NCI-H345 treated with DMSO at 0.1 percent for 48 hours (cell line): ENCODE measurements around the gene PLCB1.
A peak's percentile ranks its signal among the peaks of the same experiment; 100 is the strongest.

Source experiments
- DNase-seq: peaks from one replicate; lab custom pipeline; 2025; ENCODE audit not compliant: unreplicated experiment; lab: John Stamatoyannopoulos, UW

The PLCB1 gene

DNA sequence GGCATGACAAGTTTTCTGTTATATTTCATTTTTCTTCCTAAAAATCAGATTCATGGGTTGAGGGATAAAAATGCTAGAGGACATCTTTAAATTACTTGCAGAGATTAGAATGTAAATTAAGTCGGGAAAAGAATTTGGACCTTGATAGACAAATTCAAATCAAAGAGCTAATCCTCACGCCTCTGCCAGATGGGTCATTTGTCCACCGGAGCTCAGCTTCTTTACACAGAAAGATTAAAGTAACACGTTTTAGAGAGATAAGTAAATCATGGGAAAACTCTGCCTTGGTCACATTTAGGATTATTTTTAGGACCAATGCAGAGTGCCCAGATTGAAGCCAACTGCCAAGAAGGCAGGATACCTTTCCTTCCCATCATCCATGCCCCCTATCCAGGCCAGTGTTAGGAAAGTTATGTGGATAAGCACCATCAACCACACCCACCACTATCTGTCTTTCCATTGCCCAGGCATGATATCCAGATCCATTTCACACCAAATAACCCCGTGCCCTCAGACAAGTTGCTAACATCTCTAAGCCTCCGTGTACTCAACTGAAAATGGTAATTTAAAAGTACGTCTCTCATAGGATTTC is 539.4 kb downstream of the PLCB1 start:
- no peak for DNase-seq

DNA sequence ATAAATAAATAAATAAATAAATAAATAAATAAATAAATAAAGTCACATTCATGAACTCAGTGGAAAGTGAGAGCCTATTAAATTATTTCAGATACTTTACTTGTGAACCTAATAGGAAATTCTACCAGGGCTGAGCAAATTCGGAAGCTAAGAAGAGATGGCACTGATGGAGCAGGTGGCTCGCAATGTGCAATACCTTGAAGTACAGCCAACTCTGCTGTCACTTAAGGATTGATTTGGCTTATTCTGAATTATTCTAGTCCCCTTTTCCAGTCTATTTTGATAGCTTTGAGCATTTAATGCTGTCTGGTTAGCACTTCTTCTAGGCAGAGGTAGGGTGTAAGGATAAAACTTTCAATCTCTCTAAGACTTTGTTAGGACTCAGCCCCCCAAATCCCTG is 541.0 kb downstream of the PLCB1 start:
- no peak for DNase-seq

DNA sequence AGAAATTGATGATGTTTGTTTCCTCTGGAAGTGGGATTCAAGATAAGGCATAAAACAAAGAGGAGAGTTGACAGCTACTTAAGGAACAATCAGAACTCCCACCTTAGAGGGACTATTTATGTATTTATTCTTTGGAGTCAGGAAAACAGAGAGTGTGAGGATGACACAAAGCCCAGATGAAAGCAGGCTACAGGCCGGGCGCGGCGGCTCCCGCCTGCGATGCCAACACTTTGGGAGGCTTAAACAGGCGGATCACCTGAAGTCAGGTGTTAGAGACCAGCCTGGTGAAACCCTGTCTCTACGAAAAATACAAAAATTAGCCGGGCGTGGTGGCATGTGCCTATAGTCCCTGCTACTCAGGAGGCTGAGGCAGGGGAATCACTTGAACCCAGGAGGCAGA is 543.8 kb downstream of the PLCB1 start:
- no peak for DNase-seq

DNA sequence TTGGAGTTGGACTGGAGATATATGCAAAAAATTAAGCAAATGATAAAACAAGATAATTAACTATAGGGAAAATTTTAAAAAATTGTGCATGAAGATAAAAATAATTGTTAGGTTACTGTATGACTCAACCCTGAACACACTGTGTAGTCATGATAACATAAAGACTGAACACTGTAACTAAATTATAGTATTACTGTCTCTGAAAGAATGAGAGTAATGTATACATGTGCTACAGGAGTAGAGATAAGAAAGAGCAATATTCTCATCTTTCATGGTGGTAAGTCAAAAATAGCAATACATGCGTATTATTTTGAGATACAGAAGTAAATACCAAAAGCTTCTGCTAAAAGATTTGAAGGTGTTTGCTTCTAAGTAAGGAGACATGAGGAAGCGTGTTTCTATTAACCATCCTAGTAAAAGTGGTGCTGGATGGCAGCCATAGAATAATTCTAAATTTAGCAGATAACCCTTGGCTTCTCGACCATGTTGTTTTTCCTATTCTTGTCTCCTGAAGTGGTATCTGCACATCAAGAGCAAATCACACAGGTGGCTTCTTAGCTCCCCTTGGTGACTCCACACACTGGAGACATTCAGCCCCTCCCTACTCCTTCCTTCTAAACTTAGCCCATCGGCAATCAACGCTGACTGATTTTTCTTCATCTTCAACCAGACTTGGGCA is 546.2 kb downstream of the PLCB1 start:
- DNase-seq: no peak

DNA sequence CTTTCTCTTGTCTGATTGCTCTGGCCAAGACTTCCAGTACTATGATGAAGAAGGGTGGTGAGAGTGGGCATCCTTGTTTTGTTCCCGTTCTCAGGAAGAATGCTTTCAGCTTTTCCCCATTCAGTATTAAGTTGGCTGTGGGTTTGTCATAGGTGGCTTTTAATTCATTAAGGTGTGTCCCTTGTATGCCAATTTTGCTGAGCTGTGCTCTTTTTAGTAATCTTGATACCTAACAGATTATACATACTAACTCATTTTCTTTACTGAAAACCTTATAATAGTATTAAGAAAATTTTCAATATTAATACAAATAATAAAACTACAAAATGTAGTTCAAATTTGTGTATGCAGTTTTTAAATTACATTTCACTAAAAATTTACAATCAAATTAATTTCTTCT is 557.3 kb downstream of the PLCB1 start:
- DNase-seq: no peak

DNA sequence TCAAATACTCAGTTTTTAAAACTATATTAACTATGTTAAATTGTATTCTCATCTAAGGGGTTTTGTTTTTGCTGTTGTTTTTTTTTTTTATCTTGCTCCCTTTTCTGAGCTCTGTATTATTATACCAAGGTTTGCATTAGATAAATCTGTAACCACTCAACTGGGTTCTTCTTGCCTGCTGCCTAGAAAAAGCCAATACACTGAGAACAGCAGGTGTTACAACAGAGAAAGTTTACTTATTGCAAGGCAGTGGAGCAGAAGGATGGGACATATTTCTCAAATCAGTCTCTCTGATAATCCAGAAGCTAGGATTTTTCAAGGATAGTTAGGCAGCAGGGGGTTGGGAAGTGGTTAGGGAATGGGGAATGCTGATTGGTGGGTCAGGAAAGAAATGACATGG is 558.0 kb downstream of the PLCB1 start:
- no peak for DNase-seq

DNA sequence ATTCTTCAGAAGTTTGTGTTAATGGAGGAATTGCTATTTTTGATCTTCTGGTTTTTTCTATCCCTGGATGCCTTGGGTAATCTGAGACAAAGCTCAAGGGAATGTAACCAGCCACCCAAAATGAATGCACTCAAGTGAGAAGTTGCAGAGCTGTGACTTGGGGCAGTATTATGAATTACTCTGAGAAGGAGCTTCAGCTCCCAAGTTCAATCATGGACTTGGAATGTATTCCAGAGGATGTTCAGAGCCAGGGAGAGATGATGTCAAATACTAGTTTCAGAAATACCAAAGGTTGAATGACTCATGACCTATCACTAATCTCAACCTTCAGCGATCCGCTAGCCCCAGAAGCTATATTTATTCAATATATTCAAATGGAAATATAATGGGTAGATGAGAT is 561.6 kb downstream of the PLCB1 start:
- no peak for DNase-seq

DNA sequence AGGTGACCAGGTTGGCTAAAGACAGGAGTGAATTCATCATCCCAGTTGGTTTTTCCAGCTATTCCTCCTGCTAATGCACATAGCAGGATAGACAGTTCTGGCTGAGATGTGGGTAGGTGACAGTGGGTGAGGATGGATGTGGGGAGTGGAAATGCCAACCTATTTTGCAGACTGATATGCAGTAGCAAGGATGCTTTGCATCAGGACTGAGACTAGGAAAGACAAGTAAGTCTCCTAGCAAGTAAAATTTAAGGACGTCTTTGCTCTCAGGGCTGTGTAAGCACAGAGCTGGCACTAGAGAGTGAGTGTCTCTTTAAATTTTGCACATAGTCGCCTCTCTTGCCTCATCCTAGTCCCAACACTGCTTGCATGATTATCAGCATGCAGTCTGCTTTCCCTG is 568.7 kb downstream of the PLCB1 start:
- no peak for DNase-seq

DNA sequence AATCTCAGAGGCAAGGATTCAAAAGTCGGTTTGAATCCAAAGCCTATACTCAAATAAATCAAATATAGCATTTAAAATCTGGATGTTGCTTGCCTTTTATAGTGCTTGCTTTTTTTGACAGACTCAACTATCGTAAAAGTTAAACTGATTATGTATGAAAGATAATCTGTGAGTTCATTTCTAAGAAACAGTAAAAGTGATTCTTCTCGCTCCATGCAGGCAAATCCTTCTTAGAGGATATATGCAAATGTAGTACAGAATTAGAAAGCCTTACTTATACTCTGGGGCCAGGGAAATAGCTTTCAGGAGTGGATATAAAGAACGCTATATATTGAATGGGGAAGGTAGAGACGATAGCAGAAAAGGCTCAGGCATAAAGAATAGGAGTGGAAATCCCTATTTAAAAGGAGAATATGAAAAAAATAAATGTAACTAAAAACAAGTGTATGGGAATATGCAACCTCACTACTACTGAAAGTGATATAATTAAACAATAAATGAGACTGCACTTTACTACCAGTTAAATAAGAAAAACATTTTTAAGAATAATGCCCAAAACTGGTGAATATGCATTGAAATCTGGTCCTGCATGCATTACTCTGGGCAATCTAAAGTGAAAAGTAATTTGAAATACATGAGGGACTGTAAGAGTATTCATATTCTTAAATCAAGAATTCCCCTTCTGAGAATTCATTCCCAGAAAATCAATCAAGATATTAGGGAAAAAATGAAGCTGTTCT is 575.1 kb downstream of the PLCB1 start:
- no peak for DNase-seq

DNA sequence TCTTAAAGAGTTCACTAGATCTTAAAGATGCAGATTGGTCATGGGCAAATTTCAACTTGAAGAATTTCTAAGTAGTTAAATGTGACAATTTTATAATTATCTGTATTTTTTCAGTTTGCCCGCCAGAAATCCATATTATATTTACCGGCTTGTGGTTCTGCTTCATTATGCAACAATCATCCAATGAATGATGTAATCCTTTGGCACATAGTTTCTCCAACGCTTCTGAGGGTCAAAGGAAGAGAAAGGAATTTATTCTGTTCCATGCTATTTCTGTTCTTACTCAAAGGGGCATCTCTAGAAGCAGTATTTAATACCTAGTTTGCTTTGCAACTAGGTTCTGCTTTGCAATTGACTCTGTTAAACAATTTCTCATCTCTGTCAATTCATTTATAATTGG is 577.6 kb downstream of the PLCB1 start:
- no peak for DNase-seq

DNA sequence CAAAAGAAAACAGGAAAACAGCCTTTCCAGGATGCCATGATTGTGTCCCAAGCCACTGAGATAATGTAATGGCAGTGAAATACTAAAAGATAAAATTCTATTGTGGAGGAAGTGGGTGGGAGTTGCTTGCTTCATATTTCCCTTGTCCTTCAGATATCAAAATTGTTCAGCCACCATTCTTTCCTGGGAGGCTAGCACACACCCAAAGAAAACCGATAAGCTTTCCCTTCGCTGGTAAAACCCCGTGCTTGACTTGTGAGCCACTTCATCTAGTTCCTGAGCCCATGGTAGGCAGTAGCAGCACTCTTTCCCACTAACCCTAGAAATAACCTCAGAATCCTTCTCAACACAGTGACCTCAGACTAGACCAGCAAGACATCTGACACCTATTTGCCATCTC is 579.4 kb downstream of the PLCB1 start:
- DNase-seq: no peak

DNA sequence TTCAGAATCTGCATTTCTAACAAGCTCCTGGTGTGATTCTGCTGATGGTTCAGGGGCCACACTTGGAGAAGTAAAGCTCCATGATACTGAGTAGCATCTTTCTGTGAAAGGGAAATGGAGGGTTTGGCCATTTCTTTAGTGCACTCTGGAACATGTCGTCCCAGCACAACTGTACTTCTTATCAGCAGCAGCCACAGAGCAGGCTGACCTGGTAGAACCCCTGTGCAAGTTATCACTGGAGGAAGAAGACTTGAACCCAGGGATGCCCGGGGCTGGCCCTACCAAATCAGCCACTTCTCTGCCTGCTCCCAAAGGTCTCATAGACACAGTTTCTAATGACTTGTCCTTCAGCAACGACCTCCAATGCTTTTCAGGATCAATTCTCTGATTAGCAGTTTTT is 582.1 kb downstream of the PLCB1 start:
- no peak for DNase-seq

DNA sequence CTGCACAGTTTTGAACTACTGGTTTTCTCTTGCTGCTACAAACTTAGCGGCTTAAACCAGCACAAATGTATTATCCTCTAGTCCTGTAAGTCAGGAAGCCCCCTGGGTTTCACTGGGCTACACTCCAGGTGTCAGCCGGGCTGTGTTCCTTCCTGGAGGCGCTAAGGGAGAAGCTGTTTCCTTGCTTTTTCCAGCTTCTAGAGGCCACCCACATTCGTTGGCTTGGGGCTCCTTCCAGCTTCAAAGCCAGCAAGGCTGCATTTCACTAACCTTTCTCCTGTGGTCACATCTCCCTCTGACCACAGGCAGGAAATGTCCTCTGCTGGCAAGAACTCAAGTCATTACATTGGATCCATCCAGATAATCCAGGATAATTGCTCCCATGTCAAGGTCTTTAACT is 586.2 kb downstream of the PLCB1 start:
- DNase-seq: no peak

DNA sequence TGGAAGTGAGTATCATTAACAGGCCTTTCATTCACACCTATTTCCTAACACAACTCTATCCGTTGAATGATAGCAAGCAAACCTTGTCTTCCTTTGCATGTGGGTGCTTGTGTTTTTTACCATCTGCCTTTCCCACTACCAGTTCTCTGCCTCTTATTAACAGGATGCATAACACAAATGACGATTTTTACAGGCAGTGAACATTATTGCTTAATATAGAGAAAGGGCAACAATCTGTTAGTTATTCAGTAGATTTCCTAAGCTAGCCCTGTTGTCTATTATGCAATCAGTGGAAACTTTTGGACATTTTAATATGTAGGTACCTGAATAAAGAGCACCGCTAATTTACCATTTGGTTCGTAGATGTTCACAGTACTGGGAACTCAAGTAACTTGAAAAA is 588.0 kb downstream of the PLCB1 start:
- no peak for DNase-seq

DNA sequence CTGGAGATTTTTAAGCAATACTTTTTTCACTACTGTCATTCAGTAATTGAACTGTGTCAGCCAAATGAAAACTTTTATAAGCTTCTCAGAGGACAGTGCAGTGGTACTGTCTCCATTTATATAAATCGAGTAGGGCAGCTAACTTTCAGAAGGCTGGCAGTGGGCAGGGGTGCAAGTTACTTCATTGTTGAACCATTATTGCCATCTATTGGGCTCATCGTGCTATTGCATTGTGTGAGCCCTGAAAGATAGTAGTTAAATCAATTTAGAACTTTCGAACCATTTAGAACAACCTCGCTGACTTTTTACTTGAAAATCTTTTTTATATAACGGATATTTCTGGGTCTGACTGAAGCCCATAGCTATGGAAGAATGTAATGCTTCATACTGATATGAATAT is 589.0 kb downstream of the PLCB1 start:
- peak; percentile 69 for DNase-seq

DNA sequence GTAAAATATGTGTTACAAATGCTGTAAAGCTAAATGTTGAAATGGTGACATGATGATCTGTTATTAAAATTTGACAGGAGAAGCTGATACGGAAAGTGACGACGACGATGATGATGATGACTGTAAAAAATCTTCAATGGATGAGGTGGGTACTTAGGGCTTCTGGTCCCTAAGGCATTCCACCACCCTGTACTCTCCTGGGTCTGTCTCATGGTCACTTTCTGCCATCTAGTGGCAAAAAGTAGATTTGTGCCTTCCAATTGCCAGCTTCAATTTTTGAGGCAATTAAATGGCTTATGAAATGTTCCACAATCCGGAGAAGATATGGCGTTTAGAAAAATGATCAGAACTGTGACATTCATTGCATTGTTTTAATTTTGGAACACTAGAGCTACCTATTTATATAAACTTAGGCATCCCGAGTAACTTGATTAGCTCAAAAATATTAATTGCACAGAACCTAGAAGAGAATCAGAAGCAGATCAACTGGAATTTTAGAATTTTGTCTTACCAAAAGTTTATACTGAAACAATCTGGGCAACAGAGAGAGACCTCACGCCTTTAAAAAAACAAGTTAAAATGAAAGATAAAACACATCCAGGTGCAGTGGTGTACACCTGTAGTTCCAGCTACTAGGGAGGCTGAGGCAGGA is 590.3 kb downstream of the PLCB1 start:
- peak; percentile 63 for DNase-seq

DNA sequence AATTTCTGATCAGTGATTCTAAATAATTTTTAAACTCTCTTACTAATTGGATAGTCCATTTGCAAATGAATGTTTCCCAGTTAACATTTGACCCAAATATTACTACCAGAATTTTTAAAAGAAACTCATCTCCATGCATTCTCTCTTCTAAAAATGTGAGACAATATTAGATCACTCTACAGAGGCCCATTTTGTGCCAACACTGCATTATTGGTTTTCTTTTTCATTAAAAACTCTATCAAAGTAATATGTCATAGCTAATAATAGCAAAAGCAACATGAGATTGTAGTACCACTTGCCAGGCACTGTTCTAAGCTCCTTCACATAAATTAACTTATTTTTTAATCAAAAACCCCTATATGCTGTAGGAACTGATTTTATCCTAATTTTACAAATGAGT is 591.2 kb downstream of the PLCB1 start:
- DNase-seq: no peak

DNA sequence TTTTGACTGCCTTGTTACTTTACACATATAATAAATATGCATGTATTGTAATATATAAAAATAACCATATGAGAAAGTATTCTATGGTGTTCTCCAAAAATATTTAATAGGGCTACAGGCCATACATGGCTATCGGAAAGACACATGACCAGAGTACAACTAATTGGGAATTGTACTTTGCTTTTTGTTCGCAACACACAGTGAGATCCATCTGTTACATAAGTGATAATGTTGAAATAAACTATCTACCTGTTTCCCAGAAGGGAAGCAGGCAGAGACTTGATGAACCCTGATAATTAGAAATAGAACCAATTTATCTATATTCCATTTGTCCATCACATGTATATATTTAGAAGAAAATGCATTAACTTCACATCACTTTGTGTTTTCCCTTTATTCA is 592.8 kb downstream of the PLCB1 start:
- no peak for DNase-seq

DNA sequence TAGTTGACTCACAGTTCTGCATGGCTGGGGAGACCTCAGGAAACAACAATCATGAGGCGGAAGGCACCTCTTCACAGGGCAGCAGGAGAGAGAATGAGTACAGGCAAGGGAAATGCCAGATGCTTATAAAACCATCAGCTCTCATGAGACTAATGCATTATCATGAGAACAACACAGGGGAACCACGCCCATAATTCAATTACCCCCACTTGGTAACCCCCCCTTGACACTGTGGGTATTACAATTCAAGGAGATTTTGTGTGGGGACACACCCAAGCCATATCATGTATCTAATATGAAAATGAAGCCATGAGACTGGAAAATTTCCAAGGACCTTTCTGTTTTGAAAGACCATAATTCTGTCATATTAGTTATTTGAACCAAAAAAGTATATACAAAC is 594.4 kb downstream of the PLCB1 start:
- no peak for DNase-seq

DNA sequence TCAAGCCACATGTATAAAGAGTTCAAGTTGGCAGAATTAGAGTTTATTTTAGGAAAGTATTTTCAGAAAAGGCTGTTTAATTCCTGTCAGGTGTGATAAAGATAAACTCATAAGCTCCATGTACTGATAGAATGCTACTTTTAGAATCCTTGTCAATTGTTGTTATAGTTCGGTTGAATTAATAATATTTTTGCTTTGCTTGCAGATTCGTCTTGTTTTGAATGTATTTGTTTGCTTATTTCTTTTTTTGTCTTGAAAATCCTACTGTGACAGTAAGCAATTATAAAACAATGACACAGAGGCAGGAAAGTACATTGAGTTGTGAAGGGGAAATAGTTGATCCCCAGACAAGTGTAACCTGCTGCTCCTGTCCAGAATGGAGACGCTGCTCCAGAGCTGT is 602.9 kb downstream of the PLCB1 start:
- no peak for DNase-seq

DNA sequence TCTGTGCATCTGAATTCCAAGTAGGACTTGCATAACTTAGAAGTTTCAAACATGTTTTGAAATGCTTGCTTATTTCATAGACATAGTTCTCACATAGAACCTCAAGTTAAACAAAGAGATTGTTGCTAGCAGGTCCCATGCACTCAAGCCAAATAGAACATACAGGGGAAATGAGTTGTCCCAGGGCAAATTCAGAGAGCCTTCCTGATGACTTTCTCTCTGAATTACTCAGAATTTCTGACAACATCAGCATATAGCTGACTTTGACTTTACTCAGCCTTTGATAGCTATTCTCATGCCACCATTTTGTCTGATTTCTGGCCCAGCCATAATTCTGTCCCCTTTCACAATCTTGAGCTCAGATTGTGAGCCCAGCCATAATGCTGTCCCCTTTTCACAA is 603.6 kb downstream of the PLCB1 start:
- DNase-seq: no peak

DNA sequence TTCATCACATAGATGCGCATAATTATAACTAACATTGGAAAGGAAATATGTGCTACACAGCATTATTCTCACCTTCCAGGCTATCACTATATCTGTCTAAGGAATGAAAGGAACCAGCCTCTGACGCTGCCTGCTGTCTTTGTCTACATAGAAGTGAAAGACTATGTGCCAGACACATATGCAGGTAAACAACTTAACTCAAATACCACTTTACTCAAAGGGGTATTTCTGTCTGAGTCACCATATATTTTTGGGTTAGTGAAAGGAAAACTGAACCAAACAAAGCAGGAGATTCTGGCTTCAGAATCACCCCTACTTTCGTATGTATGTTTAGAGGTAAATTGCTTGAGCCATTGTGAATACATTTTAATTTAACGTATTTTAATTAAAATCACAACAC is 608.2 kb downstream of the PLCB1 start:
- no peak for DNase-seq
